Choroid plexus epithelial cell (primary cell): ENCODE results near the gene CNNM3.

Source experiments
- DNase-seq: peaks from one replicate; pipeline ENCODE4 v3.0.0-alpha.2; 2010; ENCODE audit warnings: low read depth
- H3K4me3 ChIP-seq: 2 replicates; pipeline ENCODE4 v1.5.1; 2011; ENCODE audit warnings: low read depth, mild to moderate bottlenecking, control low read depth, low read length, moderate library complexity
- CTCF ChIP-seq: conservative IDR thresholded peaks from 2 replicates; pipeline ENCODE4 v1.5.1; 2011; ENCODE audit warnings: low read depth, mild to moderate bottlenecking, control low read depth, inconsistent platforms, low read length, moderate library complexity

The CNNM3 gene

GRCh38 chr2:96819876-96820511 lies 3.9 kb downstream of the CNNM3 start:
- no peak for DNase-seq
- no peak overlapping the region for H3K4me3 ChIP-seq
- no peak for TF ChIP-seq CTCF

DNA sequence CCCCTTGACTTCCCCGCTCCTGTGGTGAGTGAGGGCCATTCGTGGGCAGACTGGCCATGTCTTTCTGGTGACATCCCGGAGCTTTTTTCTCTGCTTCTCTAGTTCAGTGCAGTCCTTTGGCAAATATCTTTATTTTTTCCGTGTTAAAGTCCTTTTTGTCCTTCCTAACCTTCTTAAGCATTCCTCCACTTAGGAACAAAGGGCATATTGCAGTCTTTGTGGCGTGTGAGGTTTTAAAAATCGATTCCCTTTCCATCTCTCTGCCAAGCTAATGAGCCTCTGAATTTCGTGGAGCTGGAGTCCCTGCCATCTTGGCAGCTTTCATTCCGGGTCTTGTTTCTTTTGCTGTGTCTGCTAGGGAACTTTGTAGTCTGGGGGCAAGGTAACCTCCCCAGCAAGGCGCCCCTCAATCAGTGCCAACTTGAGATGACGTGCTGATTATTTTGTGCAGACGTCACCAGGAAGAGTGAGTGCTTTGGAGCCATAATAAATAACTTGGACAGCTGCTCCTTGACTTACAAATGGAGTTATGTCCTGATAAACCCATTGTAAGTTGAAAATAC lies 5.1 kb downstream of the CNNM3 start:
- no peak overlapping the region for H3K4me3 ChIP-seq
- no peak for TF ChIP-seq CTCF
- no peak for DNase-seq

GRCh38 chr2:96822786-96823185 lies 6.7 kb downstream of the CNNM3 start:
- TF ChIP-seq CTCF = no peak
- DNase-seq = no peak
- H3K4me3 ChIP-seq = no peak overlapping the region

DNA sequence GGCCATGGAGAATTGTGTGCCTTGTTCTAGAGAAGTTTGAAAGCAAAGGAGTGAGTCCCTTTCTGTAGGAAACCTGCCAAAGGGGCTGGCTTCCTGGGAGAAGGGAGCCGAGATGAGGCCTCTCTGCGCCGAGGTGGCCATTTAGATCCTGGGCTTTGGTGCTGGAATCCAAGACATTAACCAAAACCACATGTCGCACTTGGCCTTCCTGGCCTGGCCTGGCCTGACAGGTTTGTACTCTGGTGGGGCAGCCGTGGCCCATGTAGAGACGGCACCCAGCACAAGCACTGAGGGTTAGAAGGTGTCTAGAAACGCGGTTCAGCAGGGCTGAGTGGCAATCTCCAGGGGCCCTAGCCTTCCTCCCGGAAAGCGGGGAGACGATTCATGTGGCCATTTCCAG lies 7.1 kb downstream of the CNNM3 start:
- no peak for DNase-seq
- no peak for TF ChIP-seq CTCF
- no peak overlapping the region for H3K4me3 ChIP-seq

- peak; percentile 80 for DNase-seq
- no peak overlapping the region for H3K4me3 ChIP-seq
- no peak for TF ChIP-seq CTCF
These were observed 8.2 kb downstream of the CNNM3 start for GRCh38 chr2:96824079-96824870.

- no peak for DNase-seq
- H3K4me3 ChIP-seq = no peak overlapping the region
- no peak for TF ChIP-seq CTCF
These were observed 9.0 kb downstream of the CNNM3 start for GRCh38 chr2:96825057-96825456.
